Erythroblast (primary cell): ENCODE results near the gene ZNF862.

Experiments
- DNase-seq, 2 experiments: peaks; one replicate each; lab custom pipeline; 2025; lab: John Stamatoyannopoulos, UW
- GATA1 ChIP-seq: IDR thresholded peaks from 2 replicates; pipeline ENCODE4 v1.6.1; 2011; ENCODE audit warnings: low read depth, mild to moderate bottlenecking, control low read depth, low read length, moderate library complexity
- POLR2A ChIP-seq: IDR thresholded peaks from 2 replicates; pipeline ENCODE4 v1.6.1; 2011; ENCODE audit warnings: mild to moderate bottlenecking, low read length

The ZNF862 gene

GRCh38 chr7:149838224-149838991 lies at the start of gene ZNF862:
Gene ZNF862, plus strand, starts transcription at chr7:149838375. Its CDS starts 237 bp downstream, at chr7:149838612.
- peak; percentile 98 for DNase-seq
- no peak for TF ChIP-seq GATA1
- peak; percentile 55 for TF ChIP-seq POLR2A

- TF ChIP-seq POLR2A (no peak), GATA1 (no peak)
Observed at GRCh38 chr7:149789101-149789500, 49.1 kb upstream of the ZNF862 start.

GRCh38 chr7:149790146-149790548 lies 48.0 kb upstream of the ZNF862 start:
- no peak for TF ChIP-seq POLR2A
- TF ChIP-seq GATA1: no peak
- DNase-seq: peak; percentile 54 to 56

More at GRCh38 chr7:149789101-149789500, 49.1 kb upstream of the ZNF862 start:
- no peak for DNase-seq

- TF ChIP-seq POLR2A (no peak), GATA1 (no peak)
- no peak for DNase-seq
Observed at GRCh38 chr7:149790754-149791360, 47.3 kb upstream of the ZNF862 start.

GRCh38 chr7:149791411-149792219 lies 46.6 kb upstream of the ZNF862 start:
- TF ChIP-seq POLR2A (no peak), GATA1 (no peak)
- DNase-seq: no peak

- no peak for DNase-seq
- TF ChIP-seq GATA1 (no peak), POLR2A (no peak)
Observed at GRCh38 chr7:149792220-149792595, 46.0 kb upstream of the ZNF862 start.

- DNase-seq: no peak
- no peak for TF ChIP-seq POLR2A
- no peak for TF ChIP-seq GATA1
Observed at GRCh38 chr7:149793261-149793660, 44.9 kb upstream of the ZNF862 start.

GRCh38 chr7:149794661-149795060 lies 43.5 kb upstream of the ZNF862 start:
- DNase-seq: no peak
- TF ChIP-seq GATA1 (no peak), POLR2A (no peak)

GRCh38 chr7:149795126-149795525 lies 43.0 kb upstream of the ZNF862 start:
- TF ChIP-seq GATA1 (no peak), POLR2A (no peak)
- DNase-seq: no peak

- DNase-seq: no peak
- TF ChIP-seq GATA1: no peak
- no peak for TF ChIP-seq POLR2A
Observed at GRCh38 chr7:149796287-149796860, 41.8 kb upstream of the ZNF862 start.

GRCh38 chr7:149797771-149798170 lies 40.4 kb upstream of the ZNF862 start:
- TF ChIP-seq GATA1 (no peak), POLR2A (no peak)
- no peak for DNase-seq

GRCh38 chr7:149799397-149800168 lies 38.6 kb upstream of the ZNF862 start:
- no peak for TF ChIP-seq POLR2A
- TF ChIP-seq GATA1: no peak
- peak; percentile 36 to 54 for DNase-seq

GRCh38 chr7:149800169-149800555 lies 38.0 kb upstream of the ZNF862 start:
- no peak for DNase-seq

More at GRCh38 chr7:149800169-149800555, 38.0 kb upstream of the ZNF862 start:
- TF ChIP-seq GATA1 (no peak), POLR2A (no peak)
